GM20000 (cell line): ENCODE results near the gene ZFR.

Experiments
- DNase-seq: peaks from one replicate; pipeline ENCODE4 v3.0.0; 2012; ENCODE audit warnings: low spot score
- TF ChIP-seq, protein P1 (sequence below): IDR thresholded peaks from 2 replicates; pipeline ENCODE4 v1.5.1; 2012; ENCODE audit warnings: mild to moderate bottlenecking, control low read depth; ENCODE audit errors: extremely low read depth, missing control alignments

Gene ZFR

DNA sequence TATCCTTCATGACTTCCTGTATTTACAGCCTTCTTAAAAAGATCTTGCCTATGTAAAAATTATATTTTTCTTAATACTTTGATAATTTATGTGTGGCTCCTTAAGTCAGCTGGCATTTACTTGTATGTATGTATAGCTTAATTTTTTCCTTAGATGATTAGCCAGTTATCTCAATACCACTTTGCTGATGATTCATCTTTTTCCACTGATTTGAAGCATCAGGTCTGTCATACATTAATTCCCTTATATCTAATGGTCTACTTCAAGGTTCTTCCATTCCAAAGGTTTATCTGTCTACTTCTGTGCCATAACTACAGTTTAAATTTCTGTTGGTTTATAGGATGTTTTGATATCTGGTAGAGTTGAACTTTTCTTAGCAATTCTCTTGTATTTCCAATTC is 86.9 kb downstream of the ZFR start:
- TF ChIP-seq, protein P1, sequence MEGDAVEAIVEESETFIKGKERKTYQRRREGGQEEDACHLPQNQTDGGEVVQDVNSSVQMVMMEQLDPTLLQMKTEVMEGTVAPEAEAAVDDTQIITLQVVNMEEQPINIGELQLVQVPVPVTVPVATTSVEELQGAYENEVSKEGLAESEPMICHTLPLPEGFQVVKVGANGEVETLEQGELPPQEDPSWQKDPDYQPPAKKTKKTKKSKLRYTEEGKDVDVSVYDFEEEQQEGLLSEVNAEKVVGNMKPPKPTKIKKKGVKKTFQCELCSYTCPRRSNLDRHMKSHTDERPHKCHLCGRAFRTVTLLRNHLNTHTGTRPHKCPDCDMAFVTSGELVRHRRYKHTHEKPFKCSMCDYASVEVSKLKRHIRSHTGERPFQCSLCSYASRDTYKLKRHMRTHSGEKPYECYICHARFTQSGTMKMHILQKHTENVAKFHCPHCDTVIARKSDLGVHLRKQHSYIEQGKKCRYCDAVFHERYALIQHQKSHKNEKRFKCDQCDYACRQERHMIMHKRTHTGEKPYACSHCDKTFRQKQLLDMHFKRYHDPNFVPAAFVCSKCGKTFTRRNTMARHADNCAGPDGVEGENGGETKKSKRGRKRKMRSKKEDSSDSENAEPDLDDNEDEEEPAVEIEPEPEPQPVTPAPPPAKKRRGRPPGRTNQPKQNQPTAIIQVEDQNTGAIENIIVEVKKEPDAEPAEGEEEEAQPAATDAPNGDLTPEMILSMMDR, result no peak
- no peak for DNase-seq

DNA sequence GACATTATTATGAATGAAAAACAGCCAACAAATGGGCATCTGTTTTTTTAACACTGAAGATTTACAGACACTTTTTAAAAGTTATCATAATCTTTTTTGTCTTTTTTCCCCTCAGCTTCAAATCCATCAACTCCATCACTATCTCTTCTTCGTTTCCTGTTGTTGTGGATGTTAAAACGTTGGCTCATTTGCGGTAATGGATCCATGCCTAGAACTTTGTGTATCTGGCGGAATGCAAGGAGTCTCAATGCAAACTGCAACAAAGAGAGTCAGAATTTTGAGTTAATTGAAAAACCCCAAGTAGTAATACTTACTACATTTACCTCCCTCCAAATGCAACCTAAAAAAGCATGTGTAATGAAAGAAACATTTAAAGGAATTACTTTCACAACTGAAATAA is 88.9 kb downstream of the ZFR start:
- no peak for DNase-seq
- TF ChIP-seq, protein P1, result no peak

DNA sequence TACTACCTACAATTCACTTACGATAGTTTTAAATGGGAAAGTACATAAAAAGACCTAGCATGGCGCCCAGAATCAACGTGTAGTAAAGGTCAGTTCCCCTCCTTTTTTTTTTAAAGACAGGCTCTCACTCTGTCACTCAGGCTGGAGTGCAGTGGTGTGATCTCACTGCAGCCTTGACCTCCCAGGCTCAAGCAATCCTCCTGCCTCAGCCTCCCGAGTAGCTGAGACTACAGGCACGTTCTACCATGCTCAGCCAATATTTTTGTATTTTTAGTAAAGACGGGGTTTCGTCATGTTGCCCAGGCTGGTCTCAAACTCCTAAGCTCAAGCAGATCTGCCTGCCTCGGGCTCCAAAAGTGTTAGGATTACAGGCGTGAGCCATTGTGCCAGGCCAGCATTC is 91.1 kb downstream of the ZFR start:
- TF ChIP-seq, protein P1, result no peak
- DNase-seq, result no peak

DNA sequence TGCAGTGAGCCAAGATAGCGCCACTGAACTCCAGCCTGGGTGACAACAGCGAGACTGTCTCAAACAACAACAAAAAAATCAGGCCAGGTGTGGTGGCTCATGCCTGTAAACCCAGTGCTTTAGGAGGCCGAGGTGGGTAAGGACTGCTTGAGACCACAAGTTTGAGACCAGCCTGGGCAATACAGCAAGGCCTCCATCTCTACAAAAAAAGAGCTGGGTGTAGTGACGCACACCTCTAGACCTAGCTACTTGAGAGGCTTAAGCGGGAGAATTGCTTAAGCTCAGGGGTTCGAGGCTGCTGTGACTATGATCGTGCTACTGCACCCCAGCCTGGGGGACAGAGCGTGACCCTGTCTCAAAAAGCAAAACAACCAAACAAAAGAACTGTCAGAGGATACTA is 91.9 kb downstream of the ZFR start:
- no peak for DNase-seq
- TF ChIP-seq, protein P1, result no peak

DNA sequence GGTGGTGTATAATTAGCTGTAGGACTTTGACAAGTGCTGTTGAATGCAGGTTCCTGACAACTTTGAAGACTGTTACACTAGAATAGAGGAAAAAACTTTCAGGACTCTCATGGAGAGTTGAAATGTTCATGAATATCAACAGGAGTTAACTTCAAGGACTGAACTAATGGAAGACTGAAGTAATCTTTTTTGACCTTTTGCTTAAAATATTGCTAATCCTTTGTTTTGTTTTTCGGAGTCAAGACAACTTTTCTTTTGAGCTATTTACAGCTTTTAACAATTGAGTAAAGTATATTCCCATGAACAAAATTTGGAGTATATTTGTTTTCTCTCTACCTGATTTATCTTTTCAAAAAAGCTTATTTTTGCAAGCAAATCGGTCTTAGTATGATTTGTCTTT is 97.7 kb downstream of the ZFR start:
- TF ChIP-seq, protein P1, result no peak

DNA sequence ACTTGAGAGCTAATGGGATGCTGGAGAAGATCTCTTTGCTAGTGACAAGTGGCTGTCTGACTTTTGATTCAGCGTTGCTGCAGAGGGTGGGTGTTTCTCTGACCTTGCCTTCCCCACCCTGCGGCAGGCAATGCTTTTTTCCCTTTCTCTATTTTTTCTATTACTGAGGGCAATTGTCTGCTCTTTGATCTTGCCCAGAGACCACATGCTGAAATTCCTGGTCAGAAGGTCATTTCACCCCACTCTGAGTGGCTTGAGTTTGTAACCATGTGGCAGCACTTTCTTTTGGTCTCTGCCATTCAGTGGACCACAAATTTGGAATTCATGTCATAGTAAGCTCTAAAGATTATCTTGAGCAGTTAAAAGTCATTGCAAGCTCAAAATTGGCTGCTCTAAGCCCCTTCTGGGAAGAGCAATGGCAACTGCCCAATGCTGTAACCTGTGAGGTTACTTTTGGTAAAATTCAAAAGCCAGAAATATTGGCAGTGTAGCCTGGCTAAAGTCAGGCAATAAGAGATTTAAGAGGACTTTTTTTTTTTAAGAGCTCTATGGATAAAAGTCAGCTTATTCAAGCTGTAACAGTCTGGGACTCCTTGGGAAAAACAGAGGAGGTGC is 101.4 kb downstream of the ZFR start:
- TF ChIP-seq, protein P1, result no peak

More for the DNA sequence above, 97.7 kb downstream of the ZFR start:
- DNase-seq, result no peak

DNA sequence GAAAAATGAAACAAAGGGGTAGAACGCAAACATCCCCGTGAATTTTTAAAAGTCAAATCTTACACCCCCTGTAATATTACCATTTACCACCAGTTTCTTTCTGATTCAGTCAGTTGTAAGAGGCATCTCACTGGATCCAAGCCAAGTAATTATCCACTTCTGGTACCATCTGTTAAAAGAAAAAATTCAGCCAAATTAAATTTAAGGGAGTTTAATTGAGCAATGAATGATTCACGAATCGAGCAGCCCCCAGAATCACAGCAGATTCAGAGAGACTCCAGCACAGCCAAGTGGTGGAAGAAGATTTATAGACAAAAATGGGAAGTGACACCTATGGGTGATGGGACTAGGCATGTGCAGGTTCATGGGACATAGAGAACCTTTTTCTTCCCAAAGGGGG is 101.9 kb downstream of the ZFR start:
- TF ChIP-seq, protein P1, result no peak
- no peak for DNase-seq

More for the DNA sequence above, 101.4 kb downstream of the ZFR start:
- no peak for DNase-seq
